ENCODE results near the gene FRY.
"Not testable (repeated sequence)": the region's sequence is repeated elsewhere in the genome, so short reads cannot be mapped to it uniquely, and the experiment has no call there.

Gene FRY

DNA sequence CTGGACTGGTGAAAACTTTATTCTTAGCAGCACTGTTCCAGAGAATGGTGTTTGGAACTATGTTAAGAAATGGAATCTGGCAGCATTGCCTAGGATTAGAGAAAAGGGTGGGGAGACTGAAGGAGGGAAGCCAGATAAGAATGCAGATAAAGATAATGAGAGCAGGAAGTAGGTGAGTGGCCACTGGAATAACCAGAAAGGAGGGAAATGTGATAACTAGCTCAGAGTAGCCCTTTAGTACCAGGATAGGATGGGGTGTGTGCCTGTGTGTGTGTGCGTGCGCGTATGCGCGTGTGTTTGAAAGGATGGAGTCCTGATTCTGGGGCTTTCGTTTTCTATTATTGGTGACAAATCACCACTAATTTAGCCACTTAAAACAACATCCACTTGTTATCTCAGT is 33.4 kb upstream of the FRY start:
- H3K4me1 ChIP-seq (ENCODE audit: control insufficient read depth, insufficient read depth, low read length): no peaks in the 10 kb centered on the region
- WGBS (ENCODE audit: insufficient coverage, insufficient read length): no CpG with 5 or more reads among the region's 6 CpGs
- H3K27ac ChIP-seq (ENCODE audit: low read length): no peak overlapping the region
- no peaks in the 10 kb centered on the region for H3K9me3 ChIP-seq (ENCODE audit: control insufficient read depth, insufficient read depth, low read length)
- no peak for DNase-seq (ENCODE audit: low read depth, low spot score)
- no peaks in the 10 kb centered on the region for H3K27me3 ChIP-seq (ENCODE audit: control insufficient read depth, insufficient read depth, low read length)
- no peaks in the 10 kb centered on the region for H3K36me3 ChIP-seq (ENCODE audit: control insufficient read depth, insufficient read depth, low read length)
- no peak overlapping the region for H3K4me3 ChIP-seq (ENCODE audit: low read length)

GRCh38 chr13:32000754-32001153 is 30.8 kb upstream of the FRY start:
- H3K27ac ChIP-seq (ENCODE audit: low read length); H3K9me3 ChIP-seq (ENCODE audit: control insufficient read depth, insufficient read depth, low read length); H3K36me3 ChIP-seq (ENCODE audit: control insufficient read depth, insufficient read depth, low read length); DNase-seq (ENCODE audit: low read depth, low spot score); H3K27me3 ChIP-seq (ENCODE audit: control insufficient read depth, insufficient read depth, low read length); H3K4me1 ChIP-seq (ENCODE audit: control insufficient read depth, insufficient read depth, low read length); H3K4me3 ChIP-seq (ENCODE audit: low read length): not testable (repeated sequence)
- WGBS (ENCODE audit: insufficient coverage, insufficient read length): no CpG with 5 or more reads among the region's 7 CpGs

GRCh38 chr13:32001154-32001768 is 30.3 kb upstream of the FRY start:
- H3K4me3 ChIP-seq (ENCODE audit: low read length): no peak overlapping the region
- DNase-seq (ENCODE audit: low read depth, low spot score): peak; percentile 25
- no peaks in the 10 kb centered on the region for H3K27me3 ChIP-seq (ENCODE audit: control insufficient read depth, insufficient read depth, low read length)
- H3K4me1 ChIP-seq (ENCODE audit: control insufficient read depth, insufficient read depth, low read length): no peaks in the 10 kb centered on the region
- H3K9me3 ChIP-seq (ENCODE audit: control insufficient read depth, insufficient read depth, low read length): no peaks in the 10 kb centered on the region
- no peaks in the 10 kb centered on the region for H3K36me3 ChIP-seq (ENCODE audit: control insufficient read depth, insufficient read depth, low read length)
- no CpG with 5 or more reads among the region's 1 CpG for WGBS (ENCODE audit: insufficient coverage, insufficient read length)
- H3K27ac ChIP-seq (ENCODE audit: low read length): no peak overlapping the region

- no peaks in the 10 kb centered on the region for H3K9me3 ChIP-seq (ENCODE audit: control insufficient read depth, insufficient read depth, low read length)
- WGBS (ENCODE audit: insufficient coverage, insufficient read length): no CpG with 5 or more reads among the region's 1 CpG
- H3K36me3 ChIP-seq (ENCODE audit: control insufficient read depth, insufficient read depth, low read length): no peaks in the 10 kb centered on the region
- H3K4me3 ChIP-seq (ENCODE audit: low read length): no peak overlapping the region
- H3K4me1 ChIP-seq (ENCODE audit: control insufficient read depth, insufficient read depth, low read length): no peaks in the 10 kb centered on the region
- H3K27me3 ChIP-seq (ENCODE audit: control insufficient read depth, insufficient read depth, low read length): no peaks in the 10 kb centered on the region
- no peak overlapping the region for H3K27ac ChIP-seq (ENCODE audit: low read length)
- no peak for DNase-seq (ENCODE audit: low read depth, low spot score)
Measured at GRCh38 chr13:32001769-32002168, 29.8 kb upstream of the FRY start.

DNA sequence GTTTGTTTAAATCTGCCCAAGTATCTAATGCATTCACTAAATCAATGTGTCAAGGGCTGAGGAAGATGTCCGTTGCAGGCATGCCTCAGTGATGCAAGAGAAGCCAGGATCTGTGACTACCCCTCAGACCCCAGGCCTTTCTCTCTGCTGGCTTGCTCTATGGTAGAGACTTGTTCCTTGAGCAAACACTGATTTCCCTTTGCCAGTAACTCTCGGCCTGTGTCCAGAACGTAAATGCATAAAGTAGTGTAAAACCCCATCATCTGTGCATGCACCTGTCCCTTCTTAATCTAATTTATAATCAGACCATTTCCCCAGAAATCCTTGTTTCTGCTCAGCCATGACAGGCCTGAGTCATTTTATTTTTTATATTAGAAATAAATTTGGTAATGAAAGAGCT is 28.7 kb upstream of the FRY start:
- Histone ChIP-seq H3K36me3 (ENCODE audit: control insufficient read depth, insufficient read depth, low read length) (no peaks in the 10 kb centered on the region), H3K4me3 (ENCODE audit: low read length) (no peak overlapping the region), H3K27ac (ENCODE audit: low read length) (no peak overlapping the region), H3K9me3 (ENCODE audit: control insufficient read depth, insufficient read depth, low read length) (no peaks in the 10 kb centered on the region), H3K27me3 (ENCODE audit: control insufficient read depth, insufficient read depth, low read length) (no peaks in the 10 kb centered on the region), H3K4me1 (ENCODE audit: control insufficient read depth, insufficient read depth, low read length) (no peaks in the 10 kb centered on the region)
- no peak for DNase-seq (ENCODE audit: low read depth, low spot score)
- WGBS (ENCODE audit: insufficient coverage, insufficient read length): no CpG with 5 or more reads among the region's 3 CpGs

GRCh38 chr13:32007494-32007893 is 24.1 kb upstream of the FRY start:
- H3K36me3 ChIP-seq (ENCODE audit: control insufficient read depth, insufficient read depth, low read length): no peaks in the 10 kb centered on the region
- DNase-seq (ENCODE audit: low read depth, low spot score): no peak
- H3K4me1 ChIP-seq (ENCODE audit: control insufficient read depth, insufficient read depth, low read length): no peaks in the 10 kb centered on the region
- H3K27me3 ChIP-seq (ENCODE audit: control insufficient read depth, insufficient read depth, low read length): no peaks in the 10 kb centered on the region
- H3K4me3 ChIP-seq (ENCODE audit: low read length): no peak overlapping the region
- no peaks in the 10 kb centered on the region for H3K9me3 ChIP-seq (ENCODE audit: control insufficient read depth, insufficient read depth, low read length)
- no peak overlapping the region for H3K27ac ChIP-seq (ENCODE audit: low read length)

- no CpG with 5 or more reads among the region's 6 CpGs for WGBS (ENCODE audit: insufficient coverage, insufficient read length)
- DNase-seq (ENCODE audit: low read depth, low spot score): no peak
- no peaks in the 10 kb centered on the region for H3K4me1 ChIP-seq (ENCODE audit: control insufficient read depth, insufficient read depth, low read length)
Measured at GRCh38 chr13:32008518-32009175, 22.9 kb upstream of the FRY start.

GRCh38 chr13:32009362-32009761 is 22.2 kb upstream of the FRY start:
- no CpG with 5 or more reads among the region's 5 CpGs for WGBS (ENCODE audit: insufficient coverage, insufficient read length)
- Histone ChIP-seq H3K27me3 (ENCODE audit: control insufficient read depth, insufficient read depth, low read length) (no peaks in the 10 kb centered on the region), H3K27ac (ENCODE audit: low read length) (no peak overlapping the region), H3K4me1 (ENCODE audit: control insufficient read depth, insufficient read depth, low read length) (no peaks in the 10 kb centered on the region), H3K36me3 (ENCODE audit: control insufficient read depth, insufficient read depth, low read length) (no peaks in the 10 kb centered on the region), H3K4me3 (ENCODE audit: low read length) (no peak overlapping the region), H3K9me3 (ENCODE audit: control insufficient read depth, insufficient read depth, low read length) (no peaks in the 10 kb centered on the region)
- DNase-seq (ENCODE audit: low read depth, low spot score): no peak

More at GRCh38 chr13:32008518-32009175, 22.9 kb upstream of the FRY start:
- Histone ChIP-seq H3K27ac (ENCODE audit: low read length) (no peak overlapping the region), H3K27me3 (ENCODE audit: control insufficient read depth, insufficient read depth, low read length) (no peaks in the 10 kb centered on the region), H3K36me3 (ENCODE audit: control insufficient read depth, insufficient read depth, low read length) (no peaks in the 10 kb centered on the region), H3K4me3 (ENCODE audit: low read length) (no peak overlapping the region), H3K9me3 (ENCODE audit: control insufficient read depth, insufficient read depth, low read length) (no peaks in the 10 kb centered on the region)

- Histone ChIP-seq H3K27me3 (ENCODE audit: control insufficient read depth, insufficient read depth, low read length) (no peaks in the 10 kb centered on the region), H3K4me3 (ENCODE audit: low read length) (no peak overlapping the region), H3K27ac (ENCODE audit: low read length) (no peak overlapping the region), H3K4me1 (ENCODE audit: control insufficient read depth, insufficient read depth, low read length) (no peaks in the 10 kb centered on the region), H3K9me3 (ENCODE audit: control insufficient read depth, insufficient read depth, low read length) (no peaks in the 10 kb centered on the region), H3K36me3 (ENCODE audit: control insufficient read depth, insufficient read depth, low read length) (no peaks in the 10 kb centered on the region)
- DNase-seq (ENCODE audit: low read depth, low spot score): no peak
- WGBS (ENCODE audit: insufficient coverage, insufficient read length): no CpG with 5 or more reads among the region's 3 CpGs
Measured at GRCh38 chr13:32010136-32010535, 21.4 kb upstream of the FRY start.

GRCh38 chr13:32011971-32012370 is 19.6 kb upstream of the FRY start:
- DNase-seq (ENCODE audit: low read depth, low spot score): no peak
- Histone ChIP-seq H3K4me1 (ENCODE audit: control insufficient read depth, insufficient read depth, low read length) (no peaks in the 10 kb centered on the region), H3K9me3 (ENCODE audit: control insufficient read depth, insufficient read depth, low read length) (no peaks in the 10 kb centered on the region), H3K36me3 (ENCODE audit: control insufficient read depth, insufficient read depth, low read length) (no peaks in the 10 kb centered on the region), H3K27ac (ENCODE audit: low read length) (no peak overlapping the region), H3K4me3 (ENCODE audit: low read length) (no peak overlapping the region), H3K27me3 (ENCODE audit: control insufficient read depth, insufficient read depth, low read length) (no peaks in the 10 kb centered on the region)

DNA sequence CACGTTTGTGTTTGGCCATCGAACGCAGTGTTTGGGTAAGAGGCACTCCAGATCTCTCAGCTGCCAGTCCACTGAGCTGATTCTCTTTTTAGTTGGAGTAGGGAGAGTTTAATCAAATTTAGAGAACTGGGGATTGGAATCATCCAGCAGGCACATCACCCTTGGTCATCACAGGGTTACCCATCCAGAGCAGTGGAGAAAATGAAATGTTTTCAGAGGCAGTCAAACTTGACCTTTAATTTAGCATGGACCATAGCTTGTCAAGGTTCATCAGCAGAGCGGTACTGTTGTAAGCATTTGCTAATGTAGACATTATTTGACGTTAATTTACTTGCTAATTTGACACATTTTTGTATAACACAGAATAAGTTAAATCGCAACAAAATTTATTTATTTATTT is 18.4 kb upstream of the FRY start:
- no peaks in the 10 kb centered on the region for H3K27me3 ChIP-seq (ENCODE audit: control insufficient read depth, insufficient read depth, low read length)
- H3K36me3 ChIP-seq (ENCODE audit: control insufficient read depth, insufficient read depth, low read length): no peaks in the 10 kb centered on the region
- no peaks in the 10 kb centered on the region for H3K9me3 ChIP-seq (ENCODE audit: control insufficient read depth, insufficient read depth, low read length)
- no peak overlapping the region for H3K27ac ChIP-seq (ENCODE audit: low read length)
- no peak overlapping the region for H3K4me3 ChIP-seq (ENCODE audit: low read length)
- WGBS (ENCODE audit: insufficient coverage, insufficient read length): no CpG with 5 or more reads among the region's 6 CpGs
- no peak for DNase-seq (ENCODE audit: low read depth, low spot score)
- no peaks in the 10 kb centered on the region for H3K4me1 ChIP-seq (ENCODE audit: control insufficient read depth, insufficient read depth, low read length)
